Gastrocnemius medialis (tissue), 4 donors: ENCODE data around the gene HINT3.
"Not testable (repeated sequence)": the region's sequence is repeated elsewhere in the genome, so short reads cannot be mapped to it uniquely, and the experiment has no call there.

Experiments used
- CTCF ChIP-seq, 5 experiments: fragments of 450-650 bp in 3 of 5; fragments of 200-600 bp in 2 of 5; sonication (generic) in 2 of 5; IDR thresholded peaks in 4 of 5; conservative IDR thresholded peaks in 1 of 5; 1 replicate in 4 of 5; 2 replicates in 1 of 5; pipeline ENCODE4 v1.5.1; 2016 to 2019; ENCODE audit warnings: antibody characterized with exemption in 5 of 5, mild to moderate bottlenecking in 3 of 5, moderate library complexity in 3 of 5
- POLR2A ChIP-seq, 2 donors: fragments of 450-650 bp; IDR thresholded peaks; one replicate each; pipeline ENCODE4 v1.6.1; 2017; ENCODE audit warnings: antibody characterized with exemption in 2 of 2, mild to moderate bottlenecking in 2 of 2, moderate library complexity in 2 of 2

- TF ChIP-seq CTCF (IDR thresholded peaks at IDR 0.05 in 4 of 5, conservative IDR thresholded peaks at IDR 0.05 in 1 of 5); POLR2A (IDR thresholded peaks at IDR 0.05): not testable (repeated sequence)
These were observed 44.1 kb upstream of the HINT3 start for GRCh38 chr6:125912430-125912829.
